ENCODE measurements around the gene SRRM5. TPM values are rescaled to one million over a fixed set of nuclear protein-coding genes. Genes with fewer than 3 reads are reported as not detected.

Gene SRRM5
- total RNA-seq, 1 experiment from 2014 or later: 0.62 TPM

DNA sequence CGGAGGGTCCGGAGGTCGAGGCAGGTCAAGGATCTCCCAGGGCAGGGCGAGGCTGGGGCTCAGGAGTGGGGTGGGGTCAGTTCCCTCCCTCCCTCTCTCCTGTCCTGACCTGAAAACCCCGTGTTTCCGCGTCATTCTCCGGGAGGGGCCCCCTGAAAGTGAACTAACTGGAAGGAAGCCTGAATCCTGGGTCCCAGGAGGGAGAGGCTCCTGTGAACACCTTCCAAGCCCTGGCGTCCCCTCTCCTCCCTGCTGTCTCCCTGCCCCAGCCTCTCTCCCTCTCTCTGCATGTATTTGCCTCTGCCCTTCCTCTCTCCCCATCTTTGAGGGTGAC lies 28.5 kb downstream of the SRRM5 start:
- BruUV-seq (replicated peaks): no TSS peak
- no peak for DNase-seq (ENCODE audit: low spot score)
- no peaks in the 10 kb centered on the region for H3K36me3 ChIP-seq (ENCODE audit: insufficient read depth, low read length, poor library complexity, severe bottlenecking)
- no peak overlapping the region for H3K27ac ChIP-seq (ENCODE audit: low read depth, low read length, poor library complexity, severe bottlenecking)
- H3K9me3 ChIP-seq (ENCODE audit: low read depth, low read length, poor library complexity, severe bottlenecking): no peaks in the 10 kb centered on the region
- ChIA-PET CTCF (no interaction called here), POLR2A (ENCODE audit: low non-redundant PET) (no interaction called here)
- intact Hi-C loops (cut with micrococcal nuclease; ENCODE audit: unreplicated experiment): no loop called here
- TF ChIP-seq, protein P1, sequence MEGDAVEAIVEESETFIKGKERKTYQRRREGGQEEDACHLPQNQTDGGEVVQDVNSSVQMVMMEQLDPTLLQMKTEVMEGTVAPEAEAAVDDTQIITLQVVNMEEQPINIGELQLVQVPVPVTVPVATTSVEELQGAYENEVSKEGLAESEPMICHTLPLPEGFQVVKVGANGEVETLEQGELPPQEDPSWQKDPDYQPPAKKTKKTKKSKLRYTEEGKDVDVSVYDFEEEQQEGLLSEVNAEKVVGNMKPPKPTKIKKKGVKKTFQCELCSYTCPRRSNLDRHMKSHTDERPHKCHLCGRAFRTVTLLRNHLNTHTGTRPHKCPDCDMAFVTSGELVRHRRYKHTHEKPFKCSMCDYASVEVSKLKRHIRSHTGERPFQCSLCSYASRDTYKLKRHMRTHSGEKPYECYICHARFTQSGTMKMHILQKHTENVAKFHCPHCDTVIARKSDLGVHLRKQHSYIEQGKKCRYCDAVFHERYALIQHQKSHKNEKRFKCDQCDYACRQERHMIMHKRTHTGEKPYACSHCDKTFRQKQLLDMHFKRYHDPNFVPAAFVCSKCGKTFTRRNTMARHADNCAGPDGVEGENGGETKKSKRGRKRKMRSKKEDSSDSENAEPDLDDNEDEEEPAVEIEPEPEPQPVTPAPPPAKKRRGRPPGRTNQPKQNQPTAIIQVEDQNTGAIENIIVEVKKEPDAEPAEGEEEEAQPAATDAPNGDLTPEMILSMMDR (conservative IDR thresholded peaks at IDR 0.05; ENCODE audit: low read depth, low read length): no peak
- no peak for TF ChIP-seq EZH2 (IDR thresholded peaks at IDR 0.05; ENCODE audit: borderline replicate concordance, low read depth, low read length, poor library complexity, severe bottlenecking)
- H3K4me1 ChIP-seq (ENCODE audit: insufficient read depth, low read length, poor library complexity, severe bottlenecking): peaks cover 20% of the 10 kb centered on the region
- no peaks in the 10 kb centered on the region for H3K27me3 ChIP-seq (replicated peaks; ENCODE audit: insufficient read depth, low read depth, low read length, poor library complexity)
- H3K4me3 ChIP-seq (ENCODE audit: low read depth, low read length, poor library complexity, severe bottlenecking): peak overlapping the region; percentile 67

DNA sequence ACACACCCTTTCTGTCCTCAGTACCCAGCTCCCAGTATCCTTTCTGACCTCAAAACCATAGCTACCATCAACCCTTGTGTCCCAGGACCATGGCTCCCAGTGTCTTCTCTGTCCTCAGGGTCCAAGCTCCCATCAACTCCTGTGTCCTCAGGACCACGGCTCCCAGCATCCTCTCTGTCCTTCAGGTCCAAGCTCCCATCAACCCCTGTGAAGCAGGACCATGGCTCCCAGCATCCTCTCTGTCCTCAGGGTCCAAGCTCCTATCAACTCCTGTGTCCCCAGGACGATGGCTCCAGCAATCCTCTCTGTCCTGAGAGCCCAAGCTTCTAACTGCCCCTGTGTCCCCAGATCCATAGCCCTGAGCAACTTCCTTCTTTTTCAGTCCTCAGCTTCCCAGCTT lies 29.4 kb downstream of the SRRM5 start:
- no peak for DNase-seq (ENCODE audit: low spot score)
- no peak overlapping the region for H3K4me3 ChIP-seq (ENCODE audit: low read depth, low read length, poor library complexity, severe bottlenecking)
- CTCF ChIA-PET: no interaction called here
- TF ChIP-seq, protein P1 (conservative IDR thresholded peaks at IDR 0.05; ENCODE audit: low read depth, low read length): no peak
- TF ChIP-seq EZH2 (IDR thresholded peaks at IDR 0.05; ENCODE audit: borderline replicate concordance, low read depth, low read length, poor library complexity, severe bottlenecking): no peak
- POLR2A ChIA-PET (ENCODE audit: low non-redundant PET): interaction anchor here (0.5 kb wide), 1 partner anchor 18 kb away, joined by 13 read pairs; no protein-coding TSS in a partner anchor
- intact Hi-C loops (cut with micrococcal nuclease; ENCODE audit: unreplicated experiment): no loop called here
- BruUV-seq (replicated peaks): no TSS peak
- H3K4me1 ChIP-seq (ENCODE audit: insufficient read depth, low read length, poor library complexity, severe bottlenecking): peaks cover 11% of the 10 kb centered on the region
- H3K36me3 ChIP-seq (ENCODE audit: insufficient read depth, low read length, poor library complexity, severe bottlenecking): no peaks in the 10 kb centered on the region
- H3K9me3 ChIP-seq (ENCODE audit: low read depth, low read length, poor library complexity, severe bottlenecking): no peaks in the 10 kb centered on the region
- no peaks in the 10 kb centered on the region for H3K27me3 ChIP-seq (replicated peaks; ENCODE audit: insufficient read depth, low read depth, low read length, poor library complexity)
- no peak overlapping the region for H3K27ac ChIP-seq (ENCODE audit: low read depth, low read length, poor library complexity, severe bottlenecking)

DNA sequence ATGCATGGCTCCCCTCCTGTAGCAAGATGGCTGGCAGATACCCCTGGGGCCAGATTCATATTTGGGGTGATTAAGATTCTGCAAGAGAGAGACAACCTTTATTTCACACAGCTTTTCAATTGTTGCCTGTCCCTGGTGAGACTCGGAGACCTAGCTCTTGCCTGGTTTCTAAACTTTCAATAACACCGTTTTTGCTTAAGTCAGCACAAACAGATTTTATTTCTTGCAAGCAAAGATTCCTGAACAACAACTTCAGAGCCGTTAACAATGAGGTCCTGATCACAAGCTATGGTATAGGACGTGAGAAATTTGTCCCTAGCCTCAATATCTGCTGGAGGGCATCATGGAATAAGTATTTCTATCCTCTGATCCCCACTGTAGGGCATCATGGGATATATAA lies 30.6 kb downstream of the SRRM5 start:
- H3K36me3 ChIP-seq (ENCODE audit: insufficient read depth, low read length, poor library complexity, severe bottlenecking): no peaks in the 10 kb centered on the region
- intact Hi-C loops (cut with micrococcal nuclease; ENCODE audit: unreplicated experiment): no loop called here
- TF ChIP-seq EZH2 (IDR thresholded peaks at IDR 0.05; ENCODE audit: borderline replicate concordance, low read depth, low read length, poor library complexity, severe bottlenecking): no peak
- TF ChIP-seq, protein P1 (conservative IDR thresholded peaks at IDR 0.05; ENCODE audit: low read depth, low read length): no peak
- no peak overlapping the region for H3K27ac ChIP-seq (ENCODE audit: low read depth, low read length, poor library complexity, severe bottlenecking)
- no peak for DNase-seq (ENCODE audit: low spot score)
- ChIA-PET POLR2A (ENCODE audit: low non-redundant PET) (no interaction called here), CTCF (no interaction called here)
- H3K4me3 ChIP-seq (ENCODE audit: low read depth, low read length, poor library complexity, severe bottlenecking): no peak overlapping the region
- BruUV-seq (replicated peaks): no TSS peak
- H3K4me1 ChIP-seq (ENCODE audit: insufficient read depth, low read length, poor library complexity, severe bottlenecking): peaks cover 10% of the 10 kb centered on the region
- no peaks in the 10 kb centered on the region for H3K27me3 ChIP-seq (replicated peaks; ENCODE audit: insufficient read depth, low read depth, low read length, poor library complexity)
- no peaks in the 10 kb centered on the region for H3K9me3 ChIP-seq (ENCODE audit: low read depth, low read length, poor library complexity, severe bottlenecking)
